ENCODE results near the gene EFL1.

DNA sequence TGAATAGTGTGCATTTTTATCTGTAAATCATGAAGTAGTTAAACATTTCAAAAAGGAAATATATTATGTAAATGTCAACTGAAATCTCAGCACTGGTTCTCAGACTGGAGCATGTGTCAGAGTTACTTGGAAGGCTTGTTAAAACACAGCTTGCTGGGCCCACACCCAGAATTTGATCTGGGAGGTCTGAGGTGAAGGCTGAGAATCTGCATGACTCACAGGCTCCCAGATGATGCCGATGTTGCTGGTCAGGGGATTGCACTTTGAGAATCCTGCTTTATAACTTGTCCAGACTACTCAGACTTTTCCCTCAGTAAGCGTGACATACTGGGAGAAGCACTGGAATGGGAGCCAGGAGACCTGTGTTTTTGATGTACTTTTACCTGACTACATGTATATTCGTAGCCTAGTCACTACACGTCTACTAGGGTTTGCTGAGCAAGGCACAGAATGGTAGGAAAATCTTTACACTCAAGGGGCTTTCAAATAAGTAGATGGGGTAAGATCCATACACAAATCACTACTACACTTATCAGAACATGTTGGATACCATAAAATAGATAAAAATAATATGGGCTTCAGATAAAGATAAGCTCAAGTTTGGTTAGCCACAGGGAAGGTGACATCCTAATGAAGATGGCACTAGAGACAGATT, 139.7 kb downstream of the EFL1 start:
- TF ChIP-seq, protein P1, sequence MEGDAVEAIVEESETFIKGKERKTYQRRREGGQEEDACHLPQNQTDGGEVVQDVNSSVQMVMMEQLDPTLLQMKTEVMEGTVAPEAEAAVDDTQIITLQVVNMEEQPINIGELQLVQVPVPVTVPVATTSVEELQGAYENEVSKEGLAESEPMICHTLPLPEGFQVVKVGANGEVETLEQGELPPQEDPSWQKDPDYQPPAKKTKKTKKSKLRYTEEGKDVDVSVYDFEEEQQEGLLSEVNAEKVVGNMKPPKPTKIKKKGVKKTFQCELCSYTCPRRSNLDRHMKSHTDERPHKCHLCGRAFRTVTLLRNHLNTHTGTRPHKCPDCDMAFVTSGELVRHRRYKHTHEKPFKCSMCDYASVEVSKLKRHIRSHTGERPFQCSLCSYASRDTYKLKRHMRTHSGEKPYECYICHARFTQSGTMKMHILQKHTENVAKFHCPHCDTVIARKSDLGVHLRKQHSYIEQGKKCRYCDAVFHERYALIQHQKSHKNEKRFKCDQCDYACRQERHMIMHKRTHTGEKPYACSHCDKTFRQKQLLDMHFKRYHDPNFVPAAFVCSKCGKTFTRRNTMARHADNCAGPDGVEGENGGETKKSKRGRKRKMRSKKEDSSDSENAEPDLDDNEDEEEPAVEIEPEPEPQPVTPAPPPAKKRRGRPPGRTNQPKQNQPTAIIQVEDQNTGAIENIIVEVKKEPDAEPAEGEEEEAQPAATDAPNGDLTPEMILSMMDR (IDR thresholded peaks at IDR 0.05): no peak
- no peak for TF ChIP-seq POLR2A (IDR thresholded peaks at IDR 0.05)

Measured in heart left ventricle (tissue), 13 donors.